ENCODE measurements around the gene OR2T11. TPM values are rescaled to one million over a fixed set of nuclear protein-coding genes. Genes with fewer than 3 reads are reported as not detected.
"Not testable (repeated sequence)": the region's sequence is repeated elsewhere in the genome, so short reads cannot be mapped to it uniquely, and the experiment has no call there.

Gene OR2T11
- total RNA-seq, result not detected in 2 replicates

DNA sequence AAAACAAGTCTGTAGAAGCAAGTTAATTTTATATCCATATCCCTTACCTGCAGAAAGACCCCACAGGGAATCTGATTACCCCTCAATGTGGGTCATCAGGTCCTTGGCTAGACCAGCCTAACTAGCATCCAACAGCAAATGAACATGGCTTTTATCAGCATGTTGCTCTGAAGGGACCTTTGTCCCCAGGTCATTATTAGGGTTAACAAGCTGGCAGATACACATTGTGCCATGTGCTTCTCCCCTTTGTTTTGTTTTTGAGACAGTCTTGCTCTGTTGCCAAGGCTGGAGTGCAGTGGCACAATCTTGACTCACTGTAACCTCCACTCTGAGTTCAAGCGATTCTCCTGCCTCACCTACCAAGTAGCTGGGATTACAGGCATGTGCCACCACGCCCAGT, at the start of gene OR2T11:
OR2T11 (minus strand) TSS at position 101 of the 400 bp plus-strand sequence. CDS start 7,963 bp downstream, outside the sequence.
- DNase-seq (ENCODE audit: low read depth), result not testable (repeated sequence)

GRCh38 chr1:248681651-248682050, 46.8 kb upstream of the OR2T11 start:
- no peak for DNase-seq (ENCODE audit: low read depth)
- no peak for TF ChIP-seq CTCF (IDR thresholded peaks at IDR 0.05; ENCODE audit: insufficient read depth, low read depth, low read length)
- no peak overlapping the region for H3K4me3 ChIP-seq (ENCODE audit: low read depth, low read length)

More for the DNA sequence above, at the start of gene OR2T11:
- not testable (repeated sequence) for H3K4me3 ChIP-seq (ENCODE audit: low read depth, low read length)

- H3K4me3 ChIP-seq (ENCODE audit: low read depth, low read length), result no peak overlapping the region
- DNase-seq (ENCODE audit: low read depth), result no peak
- no peak for TF ChIP-seq CTCF (IDR thresholded peaks at IDR 0.05; ENCODE audit: insufficient read depth, low read depth, low read length)
Measured at GRCh38 chr1:248670003-248670402, 35.1 kb upstream of the OR2T11 start.

DNA sequence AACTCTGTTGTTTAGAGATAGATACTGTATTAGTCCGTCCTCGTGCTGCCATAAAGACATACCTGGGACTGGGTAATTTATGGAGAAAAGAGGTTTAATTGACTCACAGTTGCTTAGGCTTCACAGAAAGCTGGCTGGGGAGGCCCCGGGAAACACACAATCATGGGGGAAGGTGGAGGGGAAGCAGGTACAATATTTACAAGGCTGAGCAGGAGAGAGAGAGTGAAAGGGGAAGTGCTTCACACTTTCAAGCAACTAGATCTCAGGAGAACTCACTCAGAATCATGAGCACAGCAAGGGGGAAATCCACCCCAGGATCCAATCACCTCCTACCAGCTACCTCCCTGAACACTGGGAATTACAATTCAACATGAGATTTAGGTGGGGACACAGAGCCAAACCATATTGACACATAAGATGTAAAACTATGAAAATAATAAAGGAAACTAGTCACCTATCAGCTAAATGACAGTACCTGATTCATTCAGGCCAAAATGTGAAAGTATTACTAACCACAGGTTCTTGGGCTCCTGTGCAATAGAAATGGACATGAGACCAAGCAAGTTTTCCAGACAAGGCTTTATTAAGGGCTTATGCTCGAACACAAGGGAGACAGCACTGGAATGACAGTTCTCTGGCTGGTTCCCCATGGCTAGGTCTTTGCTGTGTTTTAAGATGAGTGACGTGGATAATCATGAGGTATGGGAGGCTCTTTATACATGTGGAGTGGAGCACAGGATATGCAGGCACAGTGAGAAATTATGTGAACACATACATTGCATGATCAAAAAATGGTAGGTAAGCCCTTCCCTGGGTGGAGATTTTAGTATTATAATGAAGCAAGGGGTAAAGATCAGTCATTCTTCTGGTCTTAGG, 28.8 kb upstream of the OR2T11 start:
- H3K4me3 ChIP-seq (ENCODE audit: low read depth, low read length); DNase-seq (ENCODE audit: low read depth): not testable (repeated sequence)

DNA sequence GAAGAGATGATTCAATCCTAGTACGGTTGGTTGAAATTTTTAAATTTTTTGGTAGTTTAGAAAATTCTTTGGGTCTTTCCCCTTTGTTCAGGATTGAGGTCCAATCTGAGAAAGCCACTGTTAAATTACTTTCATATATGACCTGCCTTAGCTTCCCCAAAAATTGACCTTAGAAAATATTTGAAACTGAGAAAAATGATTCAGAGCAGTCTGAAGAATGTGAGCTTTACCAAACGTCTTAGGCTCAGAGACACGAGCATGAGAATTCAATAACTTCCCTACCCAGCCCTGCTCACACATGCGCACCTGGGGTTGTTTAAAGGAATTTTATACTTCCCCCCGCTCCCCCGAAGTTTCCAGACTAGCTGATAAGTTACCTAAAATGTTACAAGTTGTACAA, 21.9 kb upstream of the OR2T11 start:
- not testable (repeated sequence) for DNase-seq (ENCODE audit: low read depth); H3K4me3 ChIP-seq (ENCODE audit: low read depth, low read length)

DNA sequence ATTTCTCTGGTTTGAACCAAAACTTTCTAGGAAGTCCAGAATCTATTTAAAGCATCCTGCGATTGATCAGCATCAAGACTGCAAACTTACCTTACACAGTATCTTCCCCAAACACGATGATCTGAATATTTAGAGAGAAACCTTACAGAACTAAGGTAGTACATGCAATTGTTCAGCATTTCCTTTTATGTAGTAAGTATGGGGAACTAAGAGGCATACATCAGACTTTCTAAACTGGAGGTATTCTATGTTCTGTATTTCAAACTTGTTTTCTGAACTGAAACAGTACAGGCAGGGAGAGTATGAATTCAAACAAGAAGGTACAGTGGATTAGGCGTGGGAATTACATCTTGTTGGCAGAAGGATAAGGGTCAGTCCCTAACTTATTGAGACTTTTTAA, 20.5 kb upstream of the OR2T11 start, which contains the start of gene OR2T27:
OR2T27 (minus strand) TSS at position 175 of the 400 bp plus-strand sequence. CDS start 4,644 bp downstream, outside the sequence.
- not testable (repeated sequence) for H3K4me3 ChIP-seq (ENCODE audit: low read depth, low read length); DNase-seq (ENCODE audit: low read depth)

- not testable (repeated sequence) for DNase-seq (ENCODE audit: low read depth); H3K4me3 ChIP-seq (ENCODE audit: low read depth, low read length)
Measured at GRCh38 chr1:248648770-248649536, 14.1 kb upstream of the OR2T11 start.

DNA sequence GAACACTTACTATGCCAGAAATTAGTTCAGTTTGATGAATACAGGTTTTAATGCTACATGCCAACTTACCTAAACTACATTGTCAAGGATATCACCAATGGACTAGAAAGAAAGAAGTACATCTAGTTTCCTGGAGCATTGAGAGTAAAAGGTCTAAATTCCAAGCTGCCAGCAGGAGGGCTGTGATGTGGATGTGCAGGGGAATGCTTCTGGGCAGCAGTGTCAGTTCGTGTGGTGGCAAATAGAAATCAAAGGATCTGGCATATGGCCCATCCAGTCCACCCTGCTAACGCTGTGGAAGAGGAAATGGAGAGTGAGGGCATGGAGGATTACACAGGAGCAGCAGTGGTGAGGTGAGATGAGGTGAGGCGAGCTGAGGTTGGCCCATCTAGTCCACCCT, 10.3 kb upstream of the OR2T11 start, which contains the start of gene OR2T35:
OR2T35 (minus strand) TSS at position 101 of the 400 bp plus-strand sequence. CDS start 6,020 bp downstream, outside the sequence.
- H3K4me3 ChIP-seq (ENCODE audit: low read depth, low read length); DNase-seq (ENCODE audit: low read depth): not testable (repeated sequence)

GRCh38 chr1:248642971-248643651, 8.2 kb upstream of the OR2T11 start:
- DNase-seq (ENCODE audit: low read depth); H3K4me3 ChIP-seq (ENCODE audit: low read depth, low read length): not testable (repeated sequence)

DNA sequence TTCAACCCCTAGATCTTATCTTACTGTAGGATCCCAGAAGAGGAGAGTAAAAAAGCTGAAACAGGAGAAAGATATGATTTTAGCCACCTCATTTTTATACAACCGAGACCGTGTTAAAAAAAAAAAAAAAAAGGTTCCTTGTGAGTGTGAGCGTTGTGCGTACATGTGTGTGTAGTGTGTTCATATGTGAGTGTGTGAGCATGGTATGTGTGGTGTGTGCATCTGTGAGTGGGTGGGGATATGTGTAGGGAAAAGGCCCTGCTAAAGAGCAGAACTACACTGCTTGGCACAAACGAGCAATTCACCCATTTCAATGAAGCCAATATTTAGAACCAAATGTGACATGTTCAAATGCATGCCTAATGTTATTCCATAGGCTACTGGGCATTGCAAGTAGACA, 6.7 kb upstream of the OR2T11 start:
- DNase-seq (ENCODE audit: low read depth); H3K4me3 ChIP-seq (ENCODE audit: low read depth, low read length): not testable (repeated sequence)

- H3K4me3 ChIP-seq (ENCODE audit: low read depth, low read length); DNase-seq (ENCODE audit: low read depth): not testable (repeated sequence)
Measured at GRCh38 chr1:248640906-248641305, 6.0 kb upstream of the OR2T11 start.

- not testable (repeated sequence) for H3K4me3 ChIP-seq (ENCODE audit: low read depth, low read length); DNase-seq (ENCODE audit: low read depth)
Measured at GRCh38 chr1:248639652-248640051, 4.8 kb upstream of the OR2T11 start.

DNA sequence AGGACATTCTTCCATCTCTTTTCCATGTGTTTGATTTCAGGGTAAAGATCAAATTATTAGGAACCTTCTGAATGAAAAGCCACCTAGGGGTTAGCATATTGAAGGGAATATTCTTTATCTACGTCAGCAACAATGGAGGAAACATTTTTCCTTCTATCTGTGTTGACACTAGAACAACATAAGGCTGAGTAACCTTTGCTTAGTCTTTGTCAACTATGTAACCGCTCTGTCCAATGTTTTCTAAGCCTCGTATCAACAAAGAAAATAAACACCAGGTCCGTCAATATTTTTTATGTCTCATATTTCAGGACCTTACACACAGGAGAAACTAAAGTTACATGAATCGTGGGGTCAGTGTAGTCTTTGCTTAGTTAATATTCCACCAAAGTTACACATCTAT, 1.7 kb upstream of the OR2T11 start:
- DNase-seq (ENCODE audit: low read depth); H3K4me3 ChIP-seq (ENCODE audit: low read depth, low read length): not testable (repeated sequence)
